Esophagus muscularis mucosa (tissue), 4 donors: ENCODE measurements around the gene ANLN. TPM values are rescaled to one million over a fixed set of nuclear protein-coding genes. Genes with fewer than 3 reads are reported as not detected.

Source experiments
- DNase-seq: peaks from one replicate; pipeline ENCODE4 v3.0.0-alpha.2; 2017; ENCODE audit errors: extremely low spot score
- H3K27ac ChIP-seq, 4 donors: fragments of 200-600 bp; sonication (generic); replicated peaks in 1 of 4; 1 replicate in 3 of 4; 2 replicates in 1 of 4; pipeline ENCODE4 v1.5.1; 2016 to 2019; ENCODE audit warnings: mild to moderate bottlenecking in 1 of 4
- H3K27me3 ChIP-seq, 4 donors: fragments of 200-600 bp; sonication (generic); one replicate each; pipeline versions ENCODE4 v1.5.1 to v1.6.0; 2016 to 2019
- H3K36me3 ChIP-seq, 4 donors: fragments of 200-600 bp; sonication (generic); one replicate each; pipeline ENCODE4 v1.5.1; 2016 to 2019
- H3K4me1 ChIP-seq, 4 donors: fragments of 200-600 bp; sonication (generic); one replicate each; pipeline ENCODE4 v1.5.1; 2016 to 2019
- H3K4me3 ChIP-seq, 4 donors: fragments of 200-600 bp; sonication (generic); 1 replicate in 2 of 4; 2 replicates in 2 of 4; pipeline ENCODE4 v1.5.1; 2016 to 2019; ENCODE audit warnings: mild to moderate bottlenecking in 4 of 4, moderate library complexity in 1 of 4
- H3K9me3 ChIP-seq, 4 donors: fragments of 200-600 bp; sonication (generic); 1 replicate in 3 of 4; 2 replicates in 1 of 4; pipeline ENCODE4 v1.5.1; 2016 to 2019
- CTCF ChIP-seq, 3 experiments: fragments of 200-600 bp in 2 of 3; fragments of 450-650 bp in 1 of 3; sonication (generic) in 2 of 3; IDR thresholded peaks; one replicate each; pipeline ENCODE4 v1.5.1; 2017 to 2019; ENCODE audit warnings: antibody characterized with exemption in 3 of 3, mild to moderate bottlenecking in 2 of 3, moderate library complexity in 1 of 3
- EP300 ChIP-seq: sonication (generic); formaldehyde crosslinking; IDR thresholded peaks from one replicate; pipeline ENCODE4 v1.6.1; 2017; ENCODE audit warnings: antibody characterized with exemption
- POLR2A ChIP-seq: fragments of 450-650 bp; IDR thresholded peaks from one replicate; pipeline ENCODE4 v1.6.1; 2017; ENCODE audit warnings: antibody characterized with exemption, moderate library complexity, mild to moderate bottlenecking, low read depth
- POLR2AphosphoS5 ChIP-seq, 2 donors: sonication (generic); formaldehyde crosslinking; IDR thresholded peaks; one replicate each; pipeline ENCODE4 v1.6.1; 2017; ENCODE audit warnings: antibody characterized with exemption in 2 of 2
- WGBS: methylation state at CpG from one replicate; pipeline ENCODE4 v1.1.5; 2018; 5-methylcytosine and 5-hydroxymethylcytosine counted together
- intact Hi-C: fragments of 100-400 bp; cut with DNase I; formaldehyde crosslinking; loops from one replicate; pipeline ENCODE4 v1.15.1; 2023
- total RNA-seq, 4 donors: library from RNA; depleted of rRNA; stranded (reverse); fragments of >200 nt; gene quantifications; one replicate each; pipeline versions ENCODE4 v1.1.0 to v1.2.1, GENCODE V29; 2016

The ANLN gene
- total RNA-seq, 4 donors from 2014 or later, result 4.1 to 11.2 (median 8.0) TPM

- no peaks in the 10 kb centered on the region for H3K36me3 ChIP-seq
- WGBS, result 89% methylated on average over 6 of the region's 6 CpGs
- peaks cover 0 to 18% (median 15%) of the 10 kb centered on the region in 4 donors for H3K4me1 ChIP-seq
- H3K27ac ChIP-seq, result no peak overlapping the region
- no peaks in the 10 kb centered on the region for H3K9me3 ChIP-seq
- TF ChIP-seq CTCF (IDR thresholded peaks at IDR 0.05) (no peak), POLR2AphosphoS5 (IDR thresholded peaks at IDR 0.05) (no peak), POLR2A (no peak), EP300 (no peak)
- intact Hi-C loops, result no loop called here
- no peak for DNase-seq
- H3K4me3 ChIP-seq, result no peak overlapping the region
- no peaks in the 10 kb centered on the region for H3K27me3 ChIP-seq
These were observed 43.3 kb upstream of the ANLN start for GRCh38 chr7:36346260-36346831.

- no peak for DNase-seq
- no peaks in the 10 kb centered on the region for H3K36me3 ChIP-seq
- H3K9me3 ChIP-seq, result no peaks in the 10 kb centered on the region
- intact Hi-C loops, result no loop called here
- no peaks in the 10 kb centered on the region for H3K27me3 ChIP-seq
- no peak overlapping the region for H3K4me3 ChIP-seq
- TF ChIP-seq CTCF (IDR thresholded peaks at IDR 0.05) (no peak), POLR2AphosphoS5 (IDR thresholded peaks at IDR 0.05) (no peak), POLR2A (no peak), EP300 (no peak)
- H3K27ac ChIP-seq, result no peak overlapping the region
- peaks cover 0 to 18% (median 15%) of the 10 kb centered on the region in 4 donors for H3K4me1 ChIP-seq
These were observed 41.4 kb upstream of the ANLN start for GRCh38 chr7:36348256-36348655.

GRCh38 chr7:36348771-36349170, 40.9 kb upstream of the ANLN start:
- Histone ChIP-seq H3K4me1 (peaks cover 0 to 18% (median 15%) of the 10 kb centered on the region in 4 donors), H3K27ac (no peak overlapping the region), H3K36me3 (no peaks in the 10 kb centered on the region), H3K4me3 (no peak overlapping the region), H3K27me3 (no peaks in the 10 kb centered on the region), H3K9me3 (no peaks in the 10 kb centered on the region)
- 92% methylated on average over 3 of the region's 3 CpGs for WGBS
- intact Hi-C loops, result no loop called here
- DNase-seq, result no peak
- TF ChIP-seq EP300 (no peak), CTCF (IDR thresholded peaks at IDR 0.05) (no peak), POLR2AphosphoS5 (IDR thresholded peaks at IDR 0.05) (no peak), POLR2A (no peak)

GRCh38 chr7:36349626-36350025, 40.0 kb upstream of the ANLN start:
- intact Hi-C loops, result no loop called here
- TF ChIP-seq EP300 (no peak), POLR2A (no peak), POLR2AphosphoS5 (IDR thresholded peaks at IDR 0.05) (no peak), CTCF (IDR thresholded peaks at IDR 0.05) (no peak)

GRCh38 chr7:36355490-36355889, 34.2 kb upstream of the ANLN start:
- H3K36me3 ChIP-seq, result no peaks in the 10 kb centered on the region
- 96% methylated on average over 3 of the region's 3 CpGs for WGBS
- no peaks in the 10 kb centered on the region for H3K9me3 ChIP-seq
- no peak for DNase-seq
- no peak overlapping the region for H3K4me3 ChIP-seq
- H3K4me1 ChIP-seq, result peaks cover 0 to 11% (median 0%) of the 10 kb centered on the region in 4 donors
- no peak overlapping the region for H3K27ac ChIP-seq
- no peaks in the 10 kb centered on the region for H3K27me3 ChIP-seq
- TF ChIP-seq POLR2A (no peak), CTCF (IDR thresholded peaks at IDR 0.05) (no peak), POLR2AphosphoS5 (IDR thresholded peaks at IDR 0.05) (no peak), EP300 (no peak)
- intact Hi-C loops, result no loop called here

More at GRCh38 chr7:36349626-36350025, 40.0 kb upstream of the ANLN start:
- Histone ChIP-seq H3K4me3 (no peak overlapping the region), H3K4me1 (peaks cover 0 to 18% (median 15%) of the 10 kb centered on the region in 4 donors), H3K36me3 (no peaks in the 10 kb centered on the region), H3K27me3 (no peaks in the 10 kb centered on the region), H3K27ac (no peak overlapping the region), H3K9me3 (no peaks in the 10 kb centered on the region)
- DNase-seq, result no peak
- WGBS, result 94% methylated on average over 2 of the region's 2 CpGs
